Astrocyte of the spinal cord (primary cell): ENCODE measurements around the gene GUCY2C.

Experiments used
- DNase-seq: peaks from one replicate; pipeline ENCODE4 v3.0.0; 2011; ENCODE audit warnings: low read depth, low spot score
- H3K4me3 ChIP-seq: 2 replicates; pipeline ENCODE4 v1.5.1; 2011; ENCODE audit warnings: low read depth, mild to moderate bottlenecking, low read length, moderate library complexity
- CTCF ChIP-seq: IDR thresholded peaks from 2 replicates; pipeline ENCODE4 v1.5.1; 2012; ENCODE audit warnings: low read depth, mild to moderate bottlenecking, low read length, inconsistent platforms
- in situ Hi-C: cut with HindIII; loops from 2 replicates; pipeline ENCODE4 v1.10.0; 2017; ENCODE audit warnings: low sequenced_read_pairs

The GUCY2C gene

GRCh38 chr12:14699923-14700322 is 3.5 kb upstream of the GUCY2C start:
- DNase-seq, result no peak
- TF ChIP-seq CTCF, result no peak
- no peak overlapping the region for H3K4me3 ChIP-seq
- in situ Hi-C loops, result no loop called here

- no peak overlapping the region for H3K4me3 ChIP-seq
- in situ Hi-C loops, result no loop called here
- TF ChIP-seq CTCF, result no peak
- no peak for DNase-seq
Measured at GRCh38 chr12:14698555-14698954, 2.2 kb upstream of the GUCY2C start.

GRCh38 chr12:14695715-14696141 is 671 bp downstream of the GUCY2C start:
- no peak for DNase-seq
- no peak overlapping the region for H3K4me3 ChIP-seq
- no peak for TF ChIP-seq CTCF
- in situ Hi-C loops, result no loop called here

- DNase-seq, result no peak
- in situ Hi-C loops, result no loop called here
- no peak for TF ChIP-seq CTCF
Measured at GRCh38 chr12:14694970-14695369, 1.4 kb downstream of the GUCY2C start.

GRCh38 chr12:14694145-14694714 is 2.2 kb downstream of the GUCY2C start:
- H3K4me3 ChIP-seq, result no peak overlapping the region
- DNase-seq, result no peak
- in situ Hi-C loops, result no loop called here
- no peak for TF ChIP-seq CTCF

More at GRCh38 chr12:14694970-14695369, 1.4 kb downstream of the GUCY2C start:
- no peak overlapping the region for H3K4me3 ChIP-seq

GRCh38 chr12:14693116-14693515 is 3.3 kb downstream of the GUCY2C start:
- no peak overlapping the region for H3K4me3 ChIP-seq
- no peak for DNase-seq
- in situ Hi-C loops, result no loop called here
- no peak for TF ChIP-seq CTCF
